ENCODE data around the gene TMEM63A. TPM values are rescaled to one million over a fixed set of nuclear protein-coding genes. Genes with fewer than 3 reads are reported as not detected.

Gene TMEM63A
- total RNA-seq: 32.4 and 38.5 TPM in 2 replicates

GRCh38 chr1:225881959-225882693 is at the start of gene TMEM63A:
TMEM63A (minus strand) TSS chr1:225882380; CDS start chr1:225877580, 4,800 bp downstream.

GRCh38 chr1:225923692-225924555 is 41.7 kb upstream of the TMEM63A start, which contains the start of gene PYCR2:
PYCR2 (minus strand) TSS chr1:225924250; CDS start chr1:225924110, 140 bp downstream.

DNA sequence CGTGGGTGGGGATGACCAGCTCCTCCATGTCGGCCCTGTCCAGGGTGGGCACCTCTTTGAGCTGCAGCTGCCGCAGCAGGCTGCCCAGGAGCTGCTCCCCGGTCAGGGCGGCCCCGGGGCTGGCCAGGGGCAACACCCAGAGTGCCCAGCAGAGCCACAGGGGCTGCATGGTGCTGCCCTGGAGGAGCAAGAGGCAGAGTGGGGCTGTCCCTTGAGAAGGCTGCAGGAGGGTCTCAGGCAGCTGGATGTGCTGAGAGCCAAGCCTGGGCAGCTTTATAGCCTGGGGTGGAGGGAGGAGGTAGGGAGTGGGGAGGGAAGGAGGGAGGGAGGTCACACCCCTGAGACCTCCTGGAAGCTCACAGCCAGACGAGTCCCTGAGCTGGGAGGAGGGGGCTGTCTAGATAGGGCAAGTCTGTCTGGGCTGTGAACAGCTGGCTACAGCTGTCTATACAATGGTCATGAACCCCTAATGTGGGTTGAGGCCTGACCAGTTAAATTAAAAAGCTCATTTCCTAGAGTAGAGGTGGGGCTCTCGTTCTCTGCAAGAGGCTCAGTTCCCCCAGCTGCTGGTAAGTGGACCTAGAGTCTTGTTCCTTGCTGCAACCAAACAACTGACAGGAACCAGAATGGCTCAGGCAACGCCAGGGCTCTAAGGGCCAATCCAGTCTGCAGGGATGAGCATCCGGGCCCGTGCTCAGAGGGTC is 6.9 kb upstream of the TMEM63A start, which contains the start of gene LEFTY1:
TSS of gene LEFTY1 (minus strand) at position 249 of the 704 bp plus-strand sequence. CDS start at position 169, 80 bp downstream.

GRCh38 chr1:225809842-225810578 is 72.2 kb downstream of the TMEM63A start, which contains the start of gene EPHX1:
EPHX1 (plus strand) TSS chr1:225810124; CDS start chr1:225828730, 18,606 bp downstream.

Other genes starting within 250 kb of the TMEM63A start
- 76.3 and 89.2 TPM in 2 replicates for gene ENAH, start 229.3 kb downstream of the TMEM63A start, total RNA-seq
- 153 and 154 TPM in 2 replicates for gene SRP9, start 104.6 kb downstream of the TMEM63A start, total RNA-seq
- 59.4 and 81.8 TPM in 2 replicates for gene EPHX1, start 72.3 kb downstream of the TMEM63A start, total RNA-seq
- not detected in 2 replicates for gene LEFTY1, start 6.8 kb upstream of the TMEM63A start, total RNA-seq
- gene PYCR2, start 41.9 kb upstream of the TMEM63A start, total RNA-seq: 54.4 and 55.5 TPM in 2 replicates
- gene LEFTY2, start 58.8 kb upstream of the TMEM63A start, total RNA-seq: not detected in 2 replicates
- 32.5 and 35.9 TPM in 2 replicates for gene SDE2, start 117.0 kb upstream of the TMEM63A start, total RNA-seq
- gene H3-3A, start 180.3 kb upstream of the TMEM63A start, total RNA-seq: 85.8 and 101 TPM in 2 replicates